ENCODE results near the gene CENPP.
"Not testable (repeated sequence)": the region's sequence is repeated elsewhere in the genome, so short reads cannot be mapped to it uniquely, and the experiment has no call there.

Gene CENPP

GRCh38 chr9:92558612-92559374, 233.0 kb downstream of the CENPP start:
- DNase-seq = no peak

- DNase-seq = no peak
Measured at GRCh38 chr9:92561374-92562330, 235.9 kb downstream of the CENPP start.

GRCh38 chr9:92562461-92562967, 236.8 kb downstream of the CENPP start:
- DNase-seq = no peak

- DNase-seq = no peak
Measured at GRCh38 chr9:92563116-92564100, 237.7 kb downstream of the CENPP start.

GRCh38 chr9:92564504-92564903, 238.8 kb downstream of the CENPP start:
- no peak for DNase-seq

- DNase-seq = no peak
Measured at GRCh38 chr9:92564982-92565381, 239.2 kb downstream of the CENPP start.

- DNase-seq = not testable (repeated sequence)
Measured at GRCh38 chr9:92571871-92572270, 246.1 kb downstream of the CENPP start.

GRCh38 chr9:92573612-92574011, 247.9 kb downstream of the CENPP start:
- DNase-seq = not testable (repeated sequence)

GRCh38 chr9:92576175-92576574, 250.4 kb downstream of the CENPP start:
- DNase-seq = no peak

- DNase-seq = no peak
Measured at GRCh38 chr9:92589923-92590322, 264.2 kb downstream of the CENPP start.

GRCh38 chr9:92590377-92590776, 264.6 kb downstream of the CENPP start:
- no peak for DNase-seq

- no peak for DNase-seq
Measured at GRCh38 chr9:92592537-92592936, 266.8 kb downstream of the CENPP start.

- no peak for DNase-seq
Measured at GRCh38 chr9:92592946-92593861, 267.5 kb downstream of the CENPP start.

- DNase-seq = not testable (repeated sequence)
Measured at GRCh38 chr9:92595075-92595474, 269.3 kb downstream of the CENPP start.

- DNase-seq = no peak
Measured at GRCh38 chr9:92595930-92596329, 270.2 kb downstream of the CENPP start.

- no peak for DNase-seq
Measured at GRCh38 chr9:92598382-92598781, 272.6 kb downstream of the CENPP start.

GRCh38 chr9:92599938-92600461, 274.2 kb downstream of the CENPP start:
- DNase-seq = no peak

- no peak for DNase-seq
Measured at GRCh38 chr9:92600462-92601261, 274.9 kb downstream of the CENPP start.

GRCh38 chr9:92601451-92601850, 275.7 kb downstream of the CENPP start:
- no peak for DNase-seq

GRCh38 chr9:92602413-92602812, 276.7 kb downstream of the CENPP start:
- DNase-seq = no peak
